Measurements from ENCODE around the gene IMMP2L. TPM values are rescaled to one million over a fixed set of nuclear protein-coding genes. Genes with fewer than 3 reads are reported as not detected.

IMMP2L gene
- total RNA-seq, 1 donor from 2014 or later = 11.9 TPM

GRCh38 chr7:111067251-111067650 is 495.0 kb downstream of the IMMP2L start:
- H3K36me3 Mint-ChIP-seq (ENCODE audit: low read depth) = peaks cover 17% of the 10 kb centered on the region

GRCh38 chr7:111063166-111063565 is 499.1 kb downstream of the IMMP2L start:
- Mint-ChIP-seq H3K27me3 (ENCODE audit: low read depth) (no peaks in the 10 kb centered on the region), H3K9me3 (peaks cover 19% of the 10 kb centered on the region), H3K4me3 (no peak overlapping the region)

More at GRCh38 chr7:111067251-111067650, 495.0 kb downstream of the IMMP2L start:
- DNase-seq (ENCODE audit: low read depth, low spot score) = no peak
- Mint-ChIP-seq H3K9me3 (peaks cover 16% of the 10 kb centered on the region), H3K27me3 (ENCODE audit: low read depth) (no peaks in the 10 kb centered on the region), H3K27ac (ENCODE audit: unreplicated experiment) (no peak overlapping the region), H3K4me3 (no peak overlapping the region), H3K4me1 (no peaks in the 10 kb centered on the region)
- TF ChIP-seq CTCF (conservative IDR thresholded peaks at IDR 0.05) = no peak

GRCh38 chr7:111059833-111060232 is 502.5 kb downstream of the IMMP2L start:
- H3K27ac Mint-ChIP-seq (ENCODE audit: unreplicated experiment) = no peak overlapping the region

More at GRCh38 chr7:111063166-111063565, 499.1 kb downstream of the IMMP2L start:
- TF ChIP-seq CTCF (conservative IDR thresholded peaks at IDR 0.05) = no peak
- Mint-ChIP-seq H3K27ac (ENCODE audit: unreplicated experiment) (no peak overlapping the region), H3K4me1 (no peaks in the 10 kb centered on the region), H3K36me3 (ENCODE audit: low read depth) (peaks cover 20% of the 10 kb centered on the region)
- no peak for DNase-seq (ENCODE audit: low read depth, low spot score)

GRCh38 chr7:111057066-111057465 is 505.2 kb downstream of the IMMP2L start:
- peaks cover 4% of the 10 kb centered on the region for H3K4me1 Mint-ChIP-seq
- H3K27me3 Mint-ChIP-seq (ENCODE audit: low read depth) = no peaks in the 10 kb centered on the region
- no peak overlapping the region for H3K4me3 Mint-ChIP-seq

More at GRCh38 chr7:111059833-111060232, 502.5 kb downstream of the IMMP2L start:
- no peaks in the 10 kb centered on the region for H3K27me3 Mint-ChIP-seq (ENCODE audit: low read depth)
- no peak for DNase-seq (ENCODE audit: low read depth, low spot score)
- no peak overlapping the region for H3K4me3 Mint-ChIP-seq
- no peaks in the 10 kb centered on the region for H3K4me1 Mint-ChIP-seq
- peaks cover 18% of the 10 kb centered on the region for H3K9me3 Mint-ChIP-seq
- H3K36me3 Mint-ChIP-seq (ENCODE audit: low read depth) = peaks cover 12% of the 10 kb centered on the region
- no peak for TF ChIP-seq CTCF (conservative IDR thresholded peaks at IDR 0.05)

GRCh38 chr7:111056371-111056770 is 505.9 kb downstream of the IMMP2L start:
- peaks cover 7% of the 10 kb centered on the region for H3K4me1 Mint-ChIP-seq
- no peak overlapping the region for H3K4me3 Mint-ChIP-seq
- no peak for TF ChIP-seq CTCF (conservative IDR thresholded peaks at IDR 0.05)
- no peak overlapping the region for H3K27ac Mint-ChIP-seq (ENCODE audit: unreplicated experiment)
- H3K27me3 Mint-ChIP-seq (ENCODE audit: low read depth) = no peaks in the 10 kb centered on the region
- H3K36me3 Mint-ChIP-seq (ENCODE audit: low read depth) = no peaks in the 10 kb centered on the region
- DNase-seq (ENCODE audit: low read depth, low spot score) = no peak
- peaks cover 2% of the 10 kb centered on the region for H3K9me3 Mint-ChIP-seq

More at GRCh38 chr7:111057066-111057465, 505.2 kb downstream of the IMMP2L start:
- peaks cover 6% of the 10 kb centered on the region for H3K9me3 Mint-ChIP-seq
- peaks cover 3% of the 10 kb centered on the region for H3K36me3 Mint-ChIP-seq (ENCODE audit: low read depth)
- TF ChIP-seq CTCF (conservative IDR thresholded peaks at IDR 0.05) = no peak
- no peak overlapping the region for H3K27ac Mint-ChIP-seq (ENCODE audit: unreplicated experiment)
- no peak for DNase-seq (ENCODE audit: low read depth, low spot score)
